C1 segment of cervical spinal cord (tissue), 14 donors: ENCODE results near the gene CD55.

Experiments used
- DNase-seq, 14 donors: peaks; one replicate each; lab custom pipeline; 2025; lab: John Stamatoyannopoulos, UW

Gene CD55

GRCh38 chr1:207329469-207329868 is 8.0 kb downstream of the CD55 start:
- DNase-seq: no peak

GRCh38 chr1:207330011-207330710 is 8.7 kb downstream of the CD55 start:
- DNase-seq: no peak

- DNase-seq: no peak
Observed at GRCh38 chr1:207331354-207332313, 10.2 kb downstream of the CD55 start.

- no peak for DNase-seq
Observed at GRCh38 chr1:207333009-207333600, 11.6 kb downstream of the CD55 start.

DNA sequence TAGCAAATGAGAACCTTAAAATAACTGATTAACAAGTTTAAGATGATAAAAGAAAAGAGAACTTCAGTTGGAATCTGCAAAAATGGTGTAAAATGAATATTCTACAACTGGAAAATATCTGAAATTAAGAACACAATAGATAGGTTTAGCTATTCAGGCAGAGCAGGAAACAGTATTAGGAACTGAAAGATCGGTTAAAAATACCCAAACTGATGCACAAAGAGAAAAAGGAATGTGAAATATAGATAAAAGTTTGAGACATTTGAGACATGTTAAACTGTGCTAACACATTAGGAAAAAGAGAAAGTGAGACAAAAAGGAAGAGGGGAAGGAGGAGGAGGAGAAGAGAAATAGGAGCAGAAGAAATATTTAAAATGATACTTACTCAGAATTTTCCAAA is 12.1 kb downstream of the CD55 start:
- no peak for DNase-seq

DNA sequence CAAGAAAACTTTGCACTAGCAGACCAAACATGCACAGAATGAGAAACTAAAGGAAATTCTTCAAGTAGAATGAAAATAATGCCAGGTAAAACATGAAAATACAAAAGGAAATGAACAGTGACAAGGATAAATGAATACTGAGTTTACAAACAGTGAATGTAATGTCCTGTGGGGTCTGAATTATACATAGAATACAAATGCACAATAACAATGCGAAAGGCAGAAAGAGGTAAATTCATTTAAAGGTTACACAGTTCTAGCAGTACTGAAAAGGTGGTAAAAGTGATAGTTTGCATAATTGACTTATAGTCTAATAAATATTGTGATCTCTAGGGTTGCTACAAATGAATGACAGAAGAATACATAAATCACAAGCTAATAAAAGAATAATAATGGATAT is 12.9 kb downstream of the CD55 start:
- no peak for DNase-seq

GRCh38 chr1:207335138-207335537 is 13.7 kb downstream of the CD55 start:
- DNase-seq: no peak

DNA sequence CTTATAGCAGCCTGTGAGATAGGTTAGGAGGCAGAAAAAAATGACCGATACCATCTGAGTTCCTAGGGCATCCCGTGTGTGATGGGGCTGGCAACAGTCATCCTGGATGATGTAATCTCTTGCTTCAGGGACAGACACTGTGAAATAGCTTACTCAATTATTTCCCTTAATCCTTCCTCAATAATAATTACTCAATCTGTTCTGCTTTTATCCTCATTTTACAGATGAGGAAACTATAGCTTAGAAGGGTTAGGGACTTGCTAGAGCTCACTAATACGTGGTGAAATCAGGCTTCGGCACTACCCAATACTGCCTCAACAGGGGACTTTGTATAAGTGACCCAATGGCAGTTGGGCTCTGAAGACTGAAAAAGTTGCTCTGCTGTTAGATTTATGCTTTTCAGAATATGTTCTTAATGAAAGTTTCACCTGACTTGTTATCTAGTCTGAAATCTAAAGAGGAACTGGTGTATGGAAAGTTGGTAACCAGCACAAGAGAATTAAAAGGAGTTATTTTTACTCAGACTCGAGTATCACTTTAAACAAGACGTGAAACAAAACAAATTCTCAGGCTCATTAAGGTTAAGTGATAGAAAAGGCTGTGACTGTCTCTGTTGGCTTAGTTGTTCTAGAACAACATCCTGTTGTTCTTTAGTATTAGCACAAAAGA is 14.4 kb downstream of the CD55 start:
- no peak for DNase-seq

GRCh38 chr1:207336559-207337467 is 15.3 kb downstream of the CD55 start:
- no peak for DNase-seq

DNA sequence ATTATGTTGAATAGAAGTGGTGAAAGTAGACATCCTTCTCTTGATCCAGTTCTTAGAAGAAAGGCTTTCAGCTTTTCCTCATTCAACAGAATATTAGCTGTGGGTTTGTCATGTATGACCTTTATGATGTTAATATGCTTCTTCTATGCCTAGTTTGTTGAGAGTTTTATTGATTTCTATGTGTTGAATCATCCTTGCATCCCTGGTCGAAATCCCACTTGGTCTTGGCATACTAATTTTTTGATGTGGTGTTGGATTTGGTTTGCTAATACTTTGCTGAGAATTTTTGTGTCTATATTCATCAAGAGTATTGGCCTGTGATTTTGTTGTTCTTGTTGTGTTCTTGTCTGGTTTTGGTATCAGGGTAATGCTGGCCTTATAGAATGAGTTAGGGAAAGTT is 20.9 kb downstream of the CD55 start:
- no peak for DNase-seq

- DNase-seq: no peak
Observed at GRCh38 chr1:207343675-207344074, 22.2 kb downstream of the CD55 start.

DNA sequence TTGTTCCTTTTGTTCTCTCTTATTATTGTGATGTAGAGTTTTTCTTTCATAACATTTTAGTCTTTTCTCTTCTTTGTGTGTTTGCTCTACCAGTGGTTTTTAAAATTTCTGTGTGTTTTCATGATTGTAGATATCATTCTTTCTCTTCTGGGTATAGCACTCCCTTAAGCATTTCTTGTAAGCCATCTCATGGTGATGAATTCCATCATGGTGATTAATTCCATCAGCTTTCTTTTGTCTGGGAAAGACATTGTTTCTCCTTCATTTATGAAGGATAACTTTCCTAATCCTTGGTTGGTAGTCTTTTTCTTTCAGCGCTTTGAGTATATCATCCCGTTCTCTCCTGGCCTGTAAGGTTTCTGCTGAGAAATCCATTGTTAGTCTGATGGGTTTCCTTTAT is 22.7 kb downstream of the CD55 start:
- no peak for DNase-seq

- no peak for DNase-seq
Observed at GRCh38 chr1:207345644-207346477, 24.4 kb downstream of the CD55 start.

DNA sequence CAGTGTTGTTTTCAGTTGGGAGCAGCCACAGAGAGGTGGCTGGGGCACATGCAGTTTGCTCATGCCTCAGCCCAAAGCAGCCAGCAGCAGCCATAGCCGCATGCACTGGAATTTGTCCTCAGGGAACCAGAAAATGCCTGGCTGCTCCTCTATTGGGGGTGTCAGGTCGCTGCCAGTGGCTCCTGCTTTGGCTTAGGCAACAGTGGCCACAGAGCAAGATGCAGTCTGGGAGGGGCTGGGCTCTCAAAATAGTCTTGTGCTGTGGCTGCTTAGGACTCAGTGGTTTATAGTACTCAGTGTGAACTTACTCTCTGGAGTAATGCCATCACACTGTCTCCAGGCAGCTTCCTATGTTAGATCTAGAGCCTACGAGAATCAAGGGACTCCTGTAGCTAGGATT is 25.0 kb downstream of the CD55 start:
- DNase-seq: no peak

DNA sequence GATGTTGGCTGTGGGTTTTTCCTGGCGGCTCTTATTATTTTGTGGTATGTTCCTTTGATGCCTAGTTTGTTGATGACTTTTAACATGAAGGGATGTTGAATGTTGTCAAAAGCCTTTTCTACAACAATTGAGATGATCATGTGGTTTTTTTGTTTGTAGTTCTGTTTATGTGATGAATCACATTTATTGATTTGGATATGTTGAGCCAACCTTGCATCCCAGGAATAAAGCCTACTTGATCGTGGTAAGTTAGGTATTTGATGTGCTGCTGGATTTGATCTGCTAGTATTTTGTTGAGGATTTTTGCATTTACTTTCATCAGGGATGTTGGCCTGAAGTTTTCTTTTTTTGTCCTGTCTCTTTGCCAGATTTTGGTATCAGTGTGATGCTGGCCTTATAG is 28.5 kb downstream of the CD55 start:
- DNase-seq: no peak

DNA sequence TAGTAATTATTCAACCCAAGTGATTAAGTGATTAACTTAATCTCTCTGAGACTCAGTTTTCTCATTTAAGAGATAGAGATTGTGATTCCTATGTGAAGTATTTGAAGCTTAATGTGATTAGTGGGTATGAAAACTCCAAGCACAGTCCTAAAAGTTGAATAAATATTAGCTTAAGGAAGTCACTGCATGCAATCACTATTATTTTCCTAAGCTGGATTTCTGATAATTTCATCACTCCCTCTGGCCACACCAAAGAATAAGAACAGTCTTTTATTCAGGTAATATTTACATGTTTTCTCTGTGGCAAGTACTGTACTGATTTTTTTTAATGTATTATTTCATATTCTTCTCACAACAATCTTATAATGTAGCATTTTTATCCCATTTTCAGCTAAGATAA is 31.1 kb downstream of the CD55 start:
- DNase-seq: no peak

GRCh38 chr1:207355060-207355459 is 33.6 kb downstream of the CD55 start:
- DNase-seq: no peak

DNA sequence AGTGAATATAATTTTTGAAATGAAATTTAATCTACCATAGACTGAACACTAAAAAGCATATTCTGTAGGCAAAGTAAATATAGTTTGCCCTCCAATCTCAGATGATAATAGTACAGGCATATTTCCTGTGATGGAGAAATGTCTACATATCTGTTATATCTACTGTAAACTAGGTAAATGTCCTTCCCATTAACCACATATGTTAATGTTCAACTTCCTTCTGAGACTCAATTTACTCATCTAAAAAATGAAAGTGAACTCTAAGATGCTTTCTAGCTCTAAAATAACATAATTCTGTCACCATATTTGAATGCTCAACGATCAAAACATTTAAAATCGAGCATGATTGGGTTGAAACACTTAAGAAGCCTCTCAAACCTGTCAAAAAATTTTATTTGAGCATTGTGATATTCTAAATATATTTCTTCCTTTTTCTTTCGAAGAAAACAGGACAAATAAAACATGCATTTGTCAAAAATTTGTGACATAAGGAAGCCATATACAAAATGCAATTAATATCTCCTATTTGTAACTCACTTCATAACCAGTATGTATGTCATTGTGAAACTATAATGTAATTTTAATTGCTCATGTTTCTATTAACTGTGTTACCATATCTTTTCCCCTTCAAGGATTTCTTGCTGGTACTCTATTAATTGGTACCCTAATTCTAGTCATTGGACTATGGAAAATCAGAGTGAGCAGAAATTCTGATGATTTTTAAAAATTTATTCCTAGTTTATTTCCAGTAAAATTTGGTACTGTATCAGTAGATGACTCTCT is 34.2 kb downstream of the CD55 start:
- DNase-seq: no peak

DNA sequence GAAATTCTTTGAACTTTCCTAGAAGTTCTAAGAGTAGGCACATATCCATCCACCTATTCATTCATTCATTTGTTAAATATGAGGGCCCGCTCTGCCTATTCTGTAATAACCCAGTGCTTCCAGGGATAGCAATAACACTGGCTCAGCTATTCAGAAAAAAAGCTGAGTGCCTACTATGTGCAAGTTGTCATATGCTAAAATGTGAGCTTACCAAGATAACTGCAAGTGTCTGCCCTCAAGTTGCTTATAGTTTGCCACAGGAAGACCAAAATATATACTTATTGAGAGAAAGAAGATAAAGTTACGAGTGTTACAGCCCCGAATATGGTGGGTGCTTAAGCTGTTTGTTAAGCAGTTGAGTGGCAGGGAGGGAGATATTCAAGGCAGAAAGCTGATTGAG is 39.6 kb downstream of the CD55 start:
- DNase-seq: no peak
